HG03378 (cell line): ENCODE data around the gene RNF180.
A peak's percentile ranks its signal among the peaks of the same experiment; 100 is the strongest.

Experiments
- ATAC-seq: cut with Tn5 transposase; IDR thresholded peaks from one replicate; pipeline ENCODE4 v1.9.1; 2021; ENCODE audit warnings: mild to moderate bottlenecking, moderate library complexity; ENCODE audit not compliant: unreplicated experiment

RNF180 gene, protein sequence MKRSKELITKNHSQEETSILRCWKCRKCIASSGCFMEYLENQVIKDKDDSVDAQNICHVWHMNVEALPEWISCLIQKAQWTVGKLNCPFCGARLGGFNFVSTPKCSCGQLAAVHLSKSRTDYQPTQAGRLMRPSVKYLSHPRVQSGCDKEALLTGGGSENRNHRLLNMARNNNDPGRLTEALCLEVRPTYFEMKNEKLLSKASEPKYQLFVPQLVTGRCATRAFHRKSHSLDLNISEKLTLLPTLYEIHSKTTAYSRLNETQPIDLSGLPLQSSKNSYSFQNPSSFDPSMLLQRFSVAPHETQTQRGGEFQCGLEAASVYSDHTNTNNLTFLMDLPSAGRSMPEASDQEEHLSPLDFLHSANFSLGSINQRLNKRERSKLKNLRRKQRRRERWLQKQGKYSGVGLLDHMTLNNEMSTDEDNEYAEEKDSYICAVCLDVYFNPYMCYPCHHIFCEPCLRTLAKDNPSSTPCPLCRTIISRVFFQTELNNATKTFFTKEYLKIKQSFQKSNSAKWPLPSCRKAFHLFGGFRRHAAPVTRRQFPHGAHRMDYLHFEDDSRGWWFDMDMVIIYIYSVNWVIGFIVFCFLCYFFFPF

DNA sequence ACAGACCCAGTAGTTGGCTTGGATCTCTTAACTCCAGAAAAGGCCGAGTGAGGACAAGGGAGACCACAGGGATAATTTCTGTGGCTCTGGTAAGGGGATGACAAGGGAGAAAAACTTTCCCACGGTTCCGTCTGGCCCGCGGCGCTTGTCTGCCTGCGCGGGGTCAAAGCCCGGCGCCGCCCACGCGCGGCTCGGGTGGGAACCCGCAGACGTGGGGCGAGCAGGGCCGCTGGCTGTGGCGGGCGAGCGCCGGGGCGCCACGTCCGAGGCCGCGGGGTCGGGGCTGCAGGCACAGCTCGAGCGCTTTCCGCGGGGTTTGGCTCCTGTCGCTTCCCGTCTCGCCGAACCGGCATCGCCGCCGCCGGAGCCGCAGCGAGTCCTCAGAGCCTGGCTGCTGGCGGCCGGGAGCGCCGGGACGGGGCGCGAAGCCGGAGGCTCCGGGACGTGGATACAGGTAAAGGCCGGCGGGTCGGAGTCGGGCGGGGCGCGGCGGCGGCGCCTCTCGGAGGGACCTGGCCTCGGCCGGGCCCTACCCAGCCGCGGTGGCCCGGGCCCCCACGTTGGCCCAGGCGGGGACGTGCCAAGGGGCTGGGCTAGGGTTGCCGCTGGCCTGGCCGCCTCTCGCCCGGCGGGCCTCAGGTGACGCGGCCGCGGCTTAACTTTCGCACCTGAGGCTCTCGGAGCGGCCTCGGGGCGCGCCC lies at the start of gene RNF180:
TSS of gene RNF180 (plus strand) at position 344 of the 701 bp plus-strand sequence. CDS start 34,965 bp downstream, outside the sequence.
- ATAC-seq = peak; percentile 34

DNA sequence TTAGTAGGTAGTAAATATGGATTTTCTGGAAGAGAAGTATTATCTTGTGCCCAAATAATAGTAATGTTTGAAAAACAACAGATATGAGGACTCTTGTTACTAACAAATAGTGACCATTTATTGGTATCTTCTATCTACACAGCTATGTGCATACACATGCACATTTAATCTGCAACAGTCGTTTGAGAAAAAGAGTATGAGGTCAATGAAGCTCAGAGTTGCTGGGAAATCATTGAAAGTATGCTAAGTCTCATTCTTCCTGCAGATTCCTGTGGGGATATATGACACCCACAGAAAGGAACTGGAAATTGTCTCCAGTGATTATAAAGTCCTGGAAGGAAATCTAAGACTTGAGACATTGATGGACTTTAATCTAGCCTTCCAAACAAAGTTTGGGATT lies 40.1 kb upstream of the RNF180 start:
- ATAC-seq = no peak

DNA sequence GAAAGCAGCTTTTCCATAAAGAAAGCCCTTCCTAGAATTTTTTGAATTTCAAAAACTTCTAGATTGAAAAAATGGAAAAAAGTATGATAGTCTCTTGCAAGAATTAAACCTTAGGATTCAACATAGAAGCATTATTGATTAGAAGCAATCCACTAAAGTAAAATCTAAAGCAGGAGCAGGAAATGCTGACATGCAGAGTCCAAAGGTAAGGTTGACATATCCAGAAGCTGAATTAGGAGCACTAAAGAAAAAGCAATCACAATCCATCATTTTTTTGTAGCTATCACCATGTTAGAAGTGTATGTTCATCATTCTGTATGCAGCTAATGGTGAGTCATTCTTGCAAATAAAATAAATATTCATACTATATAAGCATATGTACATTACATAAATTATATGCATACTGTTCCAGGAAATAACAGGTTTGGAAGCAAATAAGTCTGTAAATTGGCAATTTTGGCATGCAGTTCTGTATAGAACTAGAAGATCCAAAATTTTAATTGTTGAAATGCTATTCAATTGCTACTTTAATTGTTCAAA lies 39.4 kb upstream of the RNF180 start:
- ATAC-seq = no peak

DNA sequence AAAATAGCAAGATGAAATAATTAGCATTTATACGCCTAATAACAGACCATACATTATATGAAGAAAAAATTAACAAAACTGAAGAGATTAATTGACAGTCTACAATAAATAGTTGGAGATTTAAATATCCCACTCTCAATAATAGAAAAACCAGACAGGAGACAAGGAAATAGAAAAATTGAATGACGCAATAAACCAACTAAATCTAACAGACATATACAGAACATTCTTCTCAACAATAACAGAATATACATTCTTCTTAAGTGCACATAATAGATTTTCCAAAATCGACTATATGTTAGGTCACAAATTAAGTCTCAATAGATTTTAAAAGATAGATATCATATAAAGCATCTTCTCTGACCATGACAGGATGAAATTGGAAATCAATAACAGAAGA lies 25.6 kb upstream of the RNF180 start:
- no peak for ATAC-seq

DNA sequence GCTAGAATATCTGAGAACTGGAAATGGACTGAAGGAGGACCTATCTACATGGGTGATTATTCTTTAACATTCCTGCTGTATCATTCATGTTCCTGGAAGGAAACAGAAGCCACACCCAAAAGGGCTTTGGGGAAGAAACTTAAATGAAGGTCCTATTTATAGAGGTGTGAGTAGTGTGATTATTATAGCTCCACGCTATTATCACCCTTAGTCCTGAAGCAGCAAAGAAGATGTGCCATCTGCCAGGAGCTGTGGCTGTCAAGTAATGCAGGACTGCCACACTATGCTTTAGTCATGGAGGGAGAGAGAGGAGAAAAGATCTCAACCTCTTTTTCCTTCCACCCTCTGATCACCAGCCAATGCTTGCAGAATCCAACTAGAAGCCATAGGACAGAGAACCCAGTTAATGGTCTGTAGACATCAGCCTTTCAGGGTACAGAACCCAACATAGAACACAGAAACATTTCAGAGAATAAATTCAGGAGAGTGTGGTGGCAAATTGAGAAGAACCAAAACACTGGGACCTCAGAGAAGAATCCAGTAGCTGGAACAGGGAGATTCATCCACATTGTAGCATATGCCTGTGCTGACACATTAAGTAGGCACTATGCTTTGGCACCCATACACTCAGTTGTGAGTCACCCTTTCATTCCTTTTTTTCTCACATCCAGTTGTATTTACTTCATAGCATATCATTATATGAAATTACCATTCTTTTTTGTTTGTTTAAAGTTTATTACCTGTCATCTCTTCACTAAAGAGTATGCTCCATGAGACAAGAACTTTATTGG lies 21.0 kb upstream of the RNF180 start:
- no peak for ATAC-seq

DNA sequence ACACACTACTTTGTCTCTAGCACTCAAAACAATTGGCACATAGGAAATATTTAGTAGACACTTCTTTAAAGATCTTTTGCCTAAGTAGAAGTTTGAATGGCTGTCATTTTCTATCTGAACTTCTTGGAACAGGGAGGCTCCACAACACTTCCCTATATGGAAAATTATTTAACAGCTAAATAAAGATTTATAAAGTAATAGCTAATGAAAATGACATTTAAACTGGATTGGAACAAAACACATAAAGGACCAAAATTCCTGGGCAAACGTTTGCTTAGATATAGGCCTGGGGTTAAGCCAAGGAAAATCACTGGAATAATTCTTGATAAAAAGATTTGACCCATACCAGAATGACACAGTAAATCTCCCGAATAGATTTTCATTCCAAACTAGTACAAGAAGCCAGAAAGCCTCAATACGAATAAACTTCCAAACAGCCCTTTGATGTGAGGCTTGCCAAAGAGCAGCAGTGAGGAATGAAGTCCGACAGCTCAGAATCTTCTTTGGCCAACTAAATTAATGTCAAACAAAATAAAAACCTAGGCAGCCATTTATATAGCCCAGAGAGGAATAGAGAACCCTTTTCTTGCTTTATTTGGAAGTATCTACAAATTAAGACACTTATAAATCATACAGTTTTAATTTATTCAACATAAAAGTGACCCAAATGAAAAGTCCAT lies 20.3 kb upstream of the RNF180 start:
- no peak for ATAC-seq

DNA sequence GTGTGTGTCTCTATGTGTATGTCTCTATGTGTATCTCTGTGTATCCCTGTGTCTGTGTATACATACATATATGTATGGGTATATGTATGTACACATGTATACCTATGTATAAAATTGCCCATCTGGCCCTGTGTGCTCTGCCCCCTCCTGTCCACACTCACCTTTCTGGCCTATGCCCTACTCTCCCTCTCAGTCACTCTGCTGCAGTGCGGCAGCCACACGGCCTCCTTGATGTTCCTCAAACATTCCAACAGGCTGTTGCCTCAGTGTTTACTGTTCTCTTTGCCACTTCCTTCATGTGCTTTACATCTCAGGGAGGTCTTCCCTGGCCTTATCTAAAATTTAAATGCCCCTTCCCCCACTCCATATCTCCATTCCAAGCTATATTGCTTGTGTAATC lies 18.3 kb upstream of the RNF180 start:
- ATAC-seq = no peak

DNA sequence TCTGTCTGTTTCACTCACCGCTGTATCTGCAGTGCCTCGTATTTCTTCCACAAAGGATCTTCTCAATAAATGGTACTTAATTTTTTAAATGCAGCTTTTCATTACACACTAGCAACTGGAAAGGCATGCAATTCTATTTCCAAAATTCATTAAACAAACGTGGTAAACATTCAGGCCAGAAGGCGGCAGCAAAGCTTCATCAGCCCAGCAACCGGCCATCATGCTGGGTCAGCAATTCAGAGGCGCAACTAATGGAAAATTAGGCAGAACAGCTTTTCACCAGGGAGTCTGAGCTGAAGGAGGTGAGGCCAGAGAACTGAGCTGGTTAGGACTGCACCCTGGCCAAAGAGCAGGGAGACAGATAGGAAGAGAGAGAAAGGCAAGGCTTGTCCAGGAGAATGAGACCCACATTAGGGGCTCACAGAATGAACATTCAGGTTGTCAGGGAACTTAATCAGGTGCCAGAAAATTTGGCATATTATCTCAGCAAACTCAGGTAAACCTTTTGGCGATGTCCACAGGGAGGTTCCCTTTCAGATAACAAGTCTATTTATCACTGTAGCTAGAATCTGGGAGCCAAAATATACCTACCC lies 17.7 kb upstream of the RNF180 start:
- ATAC-seq = no peak

DNA sequence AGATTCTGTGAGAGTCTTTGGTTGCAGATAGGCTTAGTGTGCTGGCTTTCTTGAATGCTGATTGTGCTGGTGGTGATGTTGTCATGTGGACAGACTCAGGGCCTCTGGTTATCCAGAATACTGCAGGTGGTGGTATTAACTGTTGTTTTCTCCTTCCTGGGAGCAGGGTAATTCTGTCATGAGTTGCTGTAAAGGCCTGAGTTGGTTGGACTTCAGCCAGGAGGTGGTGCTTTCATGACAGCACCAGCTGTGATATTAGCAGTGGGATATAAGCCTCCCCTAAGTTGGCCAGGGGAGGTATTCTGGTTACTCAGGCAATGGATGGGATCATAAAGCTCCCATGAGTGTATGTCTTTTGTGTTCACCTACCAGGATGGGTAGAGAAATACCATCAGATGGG lies 16.4 kb upstream of the RNF180 start:
- ATAC-seq = no peak

DNA sequence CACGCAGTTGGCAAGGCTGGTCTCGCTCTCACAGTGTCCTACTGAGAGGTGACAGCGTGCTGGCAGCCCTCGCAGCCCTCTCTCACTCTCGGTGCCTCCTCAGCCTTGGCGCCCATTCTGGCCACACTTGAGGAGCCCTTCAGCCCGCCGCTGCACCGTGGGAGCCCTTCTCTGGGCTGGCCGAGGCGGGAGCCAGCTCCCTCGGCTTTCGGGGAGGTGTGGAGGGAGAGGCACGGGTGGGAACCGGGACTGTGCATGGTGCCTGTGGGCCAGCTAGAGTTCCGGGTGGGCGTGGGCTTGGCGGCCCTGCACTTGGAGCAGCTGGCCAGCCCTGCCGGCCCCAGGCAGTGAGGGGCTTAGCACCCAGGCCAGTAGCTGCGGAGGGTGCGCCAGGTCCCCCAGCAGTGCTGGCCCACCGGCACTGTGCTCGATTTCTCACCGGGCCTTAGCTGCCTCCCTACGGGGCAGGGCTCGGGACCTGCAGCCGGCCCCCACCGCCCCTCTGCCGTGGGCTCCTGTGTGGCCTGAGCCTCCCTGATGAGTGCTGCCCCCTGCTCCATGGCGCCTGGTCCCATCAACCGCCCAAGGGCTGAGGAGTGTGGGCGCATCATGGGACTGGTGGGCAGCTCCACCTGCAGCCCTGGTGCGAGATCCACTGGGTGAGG lies 15.7 kb upstream of the RNF180 start:
- ATAC-seq = no peak

DNA sequence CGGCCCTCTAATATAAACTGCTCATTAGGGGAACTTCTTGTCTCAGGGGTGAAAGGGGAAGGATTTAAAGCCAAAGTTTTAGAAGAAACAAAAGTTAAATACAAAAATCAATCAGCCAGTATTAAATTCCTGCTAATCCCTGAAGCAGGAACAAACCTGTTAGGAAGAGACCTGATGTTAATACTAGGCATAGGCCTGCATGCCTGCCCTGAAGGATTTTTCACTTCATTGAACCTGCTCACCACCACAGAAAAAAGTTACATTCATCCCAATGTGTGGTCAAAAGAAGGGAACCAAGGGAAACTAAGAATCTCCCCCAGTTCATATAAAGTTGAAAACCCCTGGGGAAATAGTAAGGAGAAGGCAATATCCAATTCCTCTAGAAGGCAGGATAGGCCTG lies 9.4 kb upstream of the RNF180 start:
- ATAC-seq = no peak

DNA sequence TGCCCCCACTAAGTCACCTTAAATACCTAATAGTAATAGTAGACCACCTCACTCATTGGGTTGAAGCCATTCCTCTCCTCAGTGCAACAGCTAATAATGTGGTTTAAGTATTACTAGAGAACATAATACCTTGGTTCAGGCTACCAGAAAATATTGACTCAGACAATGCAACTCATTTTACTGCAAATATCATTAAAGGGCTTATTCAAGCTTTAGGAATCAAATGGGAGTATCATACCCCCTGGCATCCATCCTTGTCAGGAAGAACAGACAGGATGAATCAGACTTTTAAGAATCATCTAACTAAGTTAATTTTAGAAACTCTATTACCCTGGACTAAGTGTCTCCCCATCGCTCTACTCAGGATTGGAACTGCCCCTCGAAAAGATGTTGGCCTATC lies 6.8 kb upstream of the RNF180 start:
- ATAC-seq = no peak

DNA sequence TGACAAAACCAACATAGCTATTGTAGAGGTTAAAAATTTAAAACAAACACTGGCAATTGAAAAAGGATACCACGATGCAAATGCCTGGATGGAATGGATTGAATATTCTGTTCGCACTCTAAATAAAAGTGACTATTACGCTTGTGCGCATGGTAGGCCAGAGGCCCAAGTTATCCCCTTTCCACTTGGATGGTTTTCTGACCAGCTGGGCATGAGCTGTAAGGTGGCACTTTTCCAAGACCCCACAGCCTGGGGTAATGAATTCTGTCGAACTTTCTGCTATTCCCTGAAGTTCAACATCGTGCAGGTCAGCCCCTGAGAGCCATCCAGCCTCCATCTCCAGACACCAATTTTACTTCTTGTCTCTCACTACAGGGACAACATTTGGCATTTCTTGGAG lies 5.4 kb upstream of the RNF180 start:
- ATAC-seq = no peak

DNA sequence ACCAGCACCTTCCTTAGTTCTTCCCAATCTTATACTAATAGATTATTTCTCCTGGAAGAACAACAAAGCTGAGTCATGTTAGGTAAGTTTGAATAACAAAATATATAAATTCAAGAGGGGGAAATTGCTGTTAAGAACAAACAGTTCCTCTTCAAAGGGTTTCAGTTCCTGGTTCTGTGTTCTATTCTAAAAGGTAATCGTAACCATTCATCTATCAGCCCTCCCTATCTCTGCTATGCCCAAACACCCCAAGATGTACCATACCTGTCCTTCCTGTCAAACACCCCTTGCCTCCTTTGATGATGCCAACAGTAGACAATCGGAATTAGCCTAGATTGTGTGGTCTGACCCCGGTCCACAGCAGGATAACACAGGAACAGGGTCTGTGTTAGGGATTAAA lies 4.2 kb upstream of the RNF180 start:
- ATAC-seq = peak; percentile 67

DNA sequence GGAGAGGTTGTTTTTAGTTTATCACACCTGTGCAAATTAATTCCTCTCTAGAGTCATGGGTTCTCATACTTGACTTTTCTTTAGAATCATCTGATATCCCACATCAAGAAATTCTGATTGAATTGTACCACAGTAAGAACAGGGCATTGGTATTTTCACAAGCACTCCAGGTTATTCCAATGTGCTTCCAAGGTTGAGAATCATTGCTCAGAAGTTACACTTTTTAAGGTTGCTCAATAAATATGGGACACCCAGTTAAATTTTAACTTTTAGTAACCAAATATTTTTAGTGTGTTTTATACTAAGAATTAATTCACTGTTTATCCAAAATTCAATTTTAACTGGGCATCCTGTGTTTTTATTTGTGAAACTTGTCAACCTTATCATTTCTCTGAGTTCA lies 2.5 kb upstream of the RNF180 start:
- ATAC-seq = no peak

DNA sequence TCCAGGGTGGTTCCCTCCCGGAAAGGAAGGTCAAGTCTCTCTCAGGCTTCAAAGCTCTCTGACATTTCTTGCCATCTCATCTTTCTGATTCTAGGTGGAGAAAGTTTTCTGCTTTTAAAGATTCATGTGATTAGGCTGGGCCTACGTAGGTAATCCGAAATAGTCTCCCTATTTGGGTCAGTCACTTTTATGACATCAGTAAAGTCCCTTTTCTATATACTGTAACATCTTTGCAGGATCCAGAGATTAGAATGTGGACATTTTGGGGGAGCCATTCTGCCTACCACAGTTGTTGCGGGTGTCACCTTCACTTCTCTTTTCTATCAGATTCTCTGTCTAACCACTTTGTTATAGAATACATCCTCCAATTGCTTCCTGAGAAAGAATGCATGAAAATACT lies 1.9 kb upstream of the RNF180 start:
- no peak for ATAC-seq

DNA sequence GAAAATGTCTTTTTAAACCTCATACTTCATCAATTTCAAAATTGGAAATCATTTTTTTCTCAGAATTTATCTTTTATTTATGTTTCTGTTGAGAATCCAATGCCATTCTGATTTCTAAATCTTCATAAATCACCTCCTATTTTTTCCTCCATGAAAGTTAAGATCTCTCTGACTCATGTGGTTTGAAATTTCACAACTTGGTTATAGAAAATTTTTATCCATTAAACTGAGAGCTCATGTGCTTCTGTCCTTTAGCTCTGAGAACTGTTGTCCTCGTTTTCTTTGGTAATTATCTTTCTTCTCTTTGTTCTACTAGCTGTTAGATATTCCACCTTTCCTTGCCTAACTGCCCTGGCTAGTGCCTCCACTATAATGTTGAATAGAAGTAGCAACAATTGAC lies 1.5 kb upstream of the RNF180 start:
- ATAC-seq = no peak

DNA sequence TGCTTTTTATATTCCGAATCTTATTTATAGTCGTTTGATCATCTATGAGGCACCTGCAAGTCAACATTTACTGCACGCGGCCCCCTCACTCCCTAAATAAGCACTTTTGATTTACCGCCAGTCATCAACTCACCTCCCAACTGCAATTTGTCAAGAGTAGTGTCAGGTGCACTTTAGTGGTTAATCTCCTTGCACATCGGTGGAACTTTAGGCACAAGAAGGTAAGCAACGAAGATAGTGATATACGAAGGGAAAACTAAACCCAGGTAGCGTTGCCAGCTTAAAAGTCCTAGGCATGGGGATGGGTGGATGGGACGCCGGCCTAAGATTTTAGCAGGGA lies 513 bp upstream of the RNF180 start:
- no peak for ATAC-seq

DNA sequence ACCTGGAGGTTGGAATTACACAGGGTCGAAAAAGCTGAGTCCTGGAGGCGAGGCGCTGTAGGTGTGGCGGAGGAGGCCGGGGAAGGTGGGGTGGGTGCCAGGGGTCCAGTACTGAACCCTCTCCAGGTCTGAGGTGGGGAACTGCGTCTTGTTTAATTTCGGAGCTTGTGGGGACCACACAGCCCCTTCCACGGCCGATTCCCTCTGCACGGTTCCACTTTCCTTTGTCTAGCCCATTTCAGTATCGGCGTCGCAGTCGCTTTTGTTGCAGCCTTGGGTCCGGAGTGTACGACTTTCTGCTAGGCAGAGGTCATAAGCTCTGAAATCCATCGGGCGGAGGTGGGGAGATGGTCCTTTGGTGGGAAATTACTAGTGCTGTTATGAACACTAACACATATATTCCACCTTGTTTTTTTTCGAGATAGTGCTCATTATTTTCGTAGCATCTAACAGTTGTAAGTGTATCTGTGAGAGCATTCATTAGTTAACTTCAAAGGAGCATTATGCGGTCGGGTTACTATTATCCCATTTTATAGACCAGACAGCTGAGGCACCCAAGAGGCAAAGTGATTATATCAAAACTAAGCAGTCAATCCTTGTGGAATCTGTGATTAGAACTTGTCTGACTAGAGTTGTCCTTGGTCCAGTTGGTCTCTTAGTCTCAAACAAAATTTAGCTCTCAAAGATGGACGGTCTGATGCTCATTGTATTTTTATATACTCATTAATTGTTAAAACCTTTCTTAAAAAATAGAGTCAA lies 737 bp downstream of the RNF180 start:
- peak; percentile 8 for ATAC-seq
